Measurements from ENCODE around the gene THSD8.
A peak's percentile ranks its signal among the peaks of the same experiment; 100 is the strongest.
"Not testable (repeated sequence)": the region's sequence is repeated elsewhere in the genome, so short reads cannot be mapped to it uniquely, and the experiment has no call there.

THSD8 gene

GRCh38 chr19:12825254-12826131 lies 23.6 kb downstream of the THSD8 start:
- DNase-seq (ENCODE audit: low read depth in 2 of 2): no peak

GRCh38 chr19:12828494-12828893 lies 26.6 kb downstream of the THSD8 start:
- no peak for DNase-seq (ENCODE audit: low read depth in 2 of 2)

GRCh38 chr19:12833418-12833737 lies 31.5 kb downstream of the THSD8 start:
- no peak for DNase-seq (ENCODE audit: low read depth in 2 of 2)

GRCh38 chr19:12833738-12834565 lies 32.1 kb downstream of the THSD8 start:
- no peak for DNase-seq (ENCODE audit: low read depth in 2 of 2)

- DNase-seq (ENCODE audit: low read depth in 2 of 2): no peak
These were observed 32.7 kb downstream of the THSD8 start, which contains the start of gene RTBDN for GRCh38 chr19:12834566-12834943. Gene RTBDN, minus strand, starts transcription at chr19:12834579. Its CDS starts 4,600 bp downstream, at chr19:12829979.

GRCh38 chr19:12834976-12835757 lies 33.3 kb downstream of the THSD8 start:
- DNase-seq (ENCODE audit: low read depth in 2 of 2): no peak

GRCh38 chr19:12836529-12836863 lies 34.6 kb downstream of the THSD8 start:
- no peak for DNase-seq (ENCODE audit: low read depth in 2 of 2)

- no peak for DNase-seq (ENCODE audit: low read depth in 2 of 2)
These were observed 35.4 kb downstream of the THSD8 start for GRCh38 chr19:12837225-12837624.

GRCh38 chr19:12838182-12838885 lies 36.5 kb downstream of the THSD8 start, which contains the start of gene MAST1:
Gene MAST1, plus strand, starts transcription at chr19:12838515. Its CDS starts 58 bp downstream, at chr19:12838573.
- peak in 1 of 2 donors; percentile 11 for DNase-seq (ENCODE audit: low read depth in 2 of 2)

- DNase-seq (ENCODE audit: low read depth in 2 of 2): no peak
These were observed 37.3 kb downstream of the THSD8 start for GRCh38 chr19:12838886-12839756.

- DNase-seq (ENCODE audit: low read depth in 2 of 2): no peak
These were observed 38.5 kb downstream of the THSD8 start for GRCh38 chr19:12840091-12841079.

GRCh38 chr19:12841094-12841493 lies 39.2 kb downstream of the THSD8 start:
- DNase-seq (ENCODE audit: low read depth in 2 of 2): no peak

- DNase-seq (ENCODE audit: low read depth in 2 of 2): no peak
These were observed 40.6 kb downstream of the THSD8 start for GRCh38 chr19:12842511-12842910.

GRCh38 chr19:12843328-12843727 lies 41.5 kb downstream of the THSD8 start:
- DNase-seq (ENCODE audit: low read depth in 2 of 2): no peak

- DNase-seq (ENCODE audit: low read depth in 2 of 2): no peak
These were observed 42.3 kb downstream of the THSD8 start for GRCh38 chr19:12843999-12844732.

- not testable (repeated sequence) for DNase-seq (ENCODE audit: low read depth in 2 of 2)
These were observed 44.7 kb downstream of the THSD8 start for GRCh38 chr19:12846613-12847012.

- peak; percentile 63 to 84 for DNase-seq (ENCODE audit: low read depth in 2 of 2)
These were observed 45.6 kb downstream of the THSD8 start for GRCh38 chr19:12847159-12848139.
